RWPE1 (cell line): ENCODE data around the gene XIST.

Source experiments
- CTCF ChIA-PET: fragments of 350-600 bp; sonication (Branson Sonifier 250); formaldehyde crosslinking; extraction: SDS; loops from one replicate; lab custom pipeline; 2021; lab: Yijun Ruan, JAX
- POLR2A ChIA-PET: fragments of 400-600 bp; formaldehyde crosslinking; extraction: SDS; loops from one replicate; lab custom pipeline; 2020; ENCODE audit warnings: antibody characterized with exemption; ENCODE audit not compliant: low non-redundant PET; lab: Yijun Ruan, JAX
- DNase-seq: peaks from one replicate; pipeline ENCODE4 v3.0.0; 2012; ENCODE audit warnings: low spot score
- H3K27ac ChIP-seq: fragments of 450-650 bp; 2 replicates; pipeline ENCODE4 v1.5.1; 2017
- CTCF ChIP-seq: fragments of 450-650 bp; conservative IDR thresholded peaks from 2 replicates; pipeline ENCODE4 v1.5.1; 2017; ENCODE audit warnings: low read depth, mild to moderate bottlenecking

Gene XIST

GRCh38 chrX:73831500-73831899, 21.0 kb downstream of the XIST start:
- no peak overlapping the region for H3K27ac ChIP-seq
- TF ChIP-seq CTCF: no peak
- CTCF ChIA-PET: no interaction called here
- no peak for DNase-seq
- POLR2A ChIA-PET: no interaction called here

DNA sequence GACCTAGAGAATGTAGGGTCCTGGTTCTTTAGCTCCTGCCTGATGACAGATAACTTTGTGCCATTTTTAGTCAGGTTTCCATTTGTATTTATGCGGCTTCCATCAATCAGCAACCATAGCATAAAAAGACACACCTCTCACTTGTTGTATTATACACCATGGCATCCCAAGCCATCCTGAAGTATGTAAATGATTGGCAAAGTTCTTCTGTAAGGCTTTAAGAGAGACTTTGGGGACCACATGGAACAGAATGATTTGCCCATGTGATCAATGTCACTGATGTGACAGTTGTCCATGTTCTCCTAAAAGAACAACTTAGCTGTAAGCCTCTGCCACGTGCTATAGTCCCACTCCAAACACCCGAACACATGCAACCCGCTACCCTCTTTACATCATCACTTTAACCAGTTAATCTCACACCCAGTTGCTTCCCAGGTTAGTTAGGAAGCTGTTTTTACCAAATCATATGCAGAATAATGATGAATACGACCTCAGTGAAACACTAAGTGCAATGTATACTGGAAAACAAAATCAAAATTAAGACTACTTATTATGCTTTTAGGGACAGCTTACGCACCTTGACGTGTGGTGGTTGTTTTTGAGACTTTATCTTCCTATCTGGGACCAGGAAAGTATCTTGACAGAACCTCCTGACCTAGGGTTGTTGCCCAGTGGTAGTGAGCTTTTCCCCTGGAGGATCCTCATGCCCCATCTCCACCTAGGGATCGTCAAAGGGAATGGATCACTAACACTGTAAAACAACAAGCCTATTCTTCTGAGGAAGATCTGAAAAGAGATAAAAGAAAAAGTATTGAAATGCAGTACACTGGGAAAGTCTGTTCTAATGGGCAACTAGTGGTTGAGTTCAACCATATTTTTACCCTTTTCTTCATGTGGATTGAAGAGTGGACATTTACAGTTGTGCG, 21.8 kb downstream of the XIST start:
- no peak for TF ChIP-seq CTCF
- no peak overlapping the region for H3K27ac ChIP-seq
- ChIA-PET POLR2A (no interaction called here), CTCF (no interaction called here)
- DNase-seq: no peak

- ChIA-PET CTCF (no interaction called here), POLR2A (no interaction called here)
- H3K27ac ChIP-seq: no peak overlapping the region
- DNase-seq: no peak
- TF ChIP-seq CTCF: no peak
Measured at GRCh38 chrX:73829890-73830466, 22.5 kb downstream of the XIST start.

DNA sequence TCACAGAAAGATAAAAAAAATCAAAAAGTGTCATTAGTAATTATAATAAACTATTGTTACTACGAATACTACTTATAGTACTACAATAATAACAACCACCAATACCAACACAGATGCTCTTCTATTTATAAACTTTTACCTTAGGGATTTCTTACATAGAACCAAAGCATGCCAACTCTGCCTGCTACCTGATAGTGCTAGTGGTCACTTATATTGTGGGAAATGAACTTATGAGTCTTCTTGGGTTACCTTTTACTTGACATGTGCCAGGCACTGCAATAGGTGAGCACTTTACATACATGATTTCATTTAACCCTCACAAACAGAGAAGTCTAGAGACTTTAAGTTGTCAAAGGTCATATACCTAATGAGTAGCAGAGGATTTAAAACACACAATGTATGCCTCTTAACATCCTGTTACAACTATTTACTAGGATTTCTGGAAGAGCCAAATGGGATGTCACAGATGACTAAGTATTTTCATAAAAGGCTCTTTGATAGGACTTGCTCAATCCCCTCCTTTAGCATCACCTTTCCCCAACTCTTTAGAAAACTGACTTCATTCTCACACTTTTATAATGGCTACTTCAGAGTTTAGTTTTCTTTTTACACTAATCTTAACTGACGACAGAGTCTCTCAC, 24.3 kb downstream of the XIST start:
- no peak for DNase-seq

GRCh38 chrX:73827406-73827805, 25.1 kb downstream of the XIST start:
- CTCF ChIA-PET: no interaction called here
- H3K27ac ChIP-seq: no peak overlapping the region
- no peak for DNase-seq
- TF ChIP-seq CTCF: no peak
- POLR2A ChIA-PET: no interaction called here

More for the DNA sequence above, 24.3 kb downstream of the XIST start:
- CTCF ChIA-PET: no interaction called here
- TF ChIP-seq CTCF: no peak
- no peak overlapping the region for H3K27ac ChIP-seq
- POLR2A ChIA-PET: no interaction called here

- H3K27ac ChIP-seq: no peak overlapping the region
- TF ChIP-seq CTCF: no peak
- no peak for DNase-seq
- CTCF ChIA-PET: no interaction called here
- POLR2A ChIA-PET: no interaction called here
Measured at GRCh38 chrX:73826996-73827395, 25.5 kb downstream of the XIST start.
